HG02852 (cell line): ENCODE data around the gene TFF1.

Source experiments
- ATAC-seq: cut with Tn5 transposase; IDR thresholded peaks from one replicate; pipeline ENCODE4 v1.9.1; 2021; ENCODE audit warnings: mild to moderate bottlenecking, moderate library complexity; ENCODE audit not compliant: unreplicated experiment

The TFF1 gene

DNA sequence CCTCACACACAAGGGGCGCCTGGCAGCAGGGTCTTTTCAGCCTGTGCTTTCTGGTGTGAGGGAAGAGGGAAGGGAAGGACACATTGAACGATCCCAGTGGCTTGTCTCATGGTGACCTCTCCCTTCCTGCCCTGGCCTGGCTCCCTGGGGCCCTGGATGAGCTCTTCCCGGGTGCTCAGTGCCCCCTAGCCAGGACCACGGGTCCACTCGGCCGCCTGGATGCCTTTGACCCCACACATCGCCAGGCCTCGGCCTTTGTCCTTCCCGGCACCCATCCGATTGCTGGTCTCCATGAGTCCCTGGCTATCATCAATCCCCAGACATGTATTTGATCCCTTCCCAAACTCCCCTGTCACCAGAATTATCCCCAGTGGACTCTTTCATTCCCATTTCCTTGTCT lies 45.1 kb downstream of the TFF1 start:
- no peak for ATAC-seq

DNA sequence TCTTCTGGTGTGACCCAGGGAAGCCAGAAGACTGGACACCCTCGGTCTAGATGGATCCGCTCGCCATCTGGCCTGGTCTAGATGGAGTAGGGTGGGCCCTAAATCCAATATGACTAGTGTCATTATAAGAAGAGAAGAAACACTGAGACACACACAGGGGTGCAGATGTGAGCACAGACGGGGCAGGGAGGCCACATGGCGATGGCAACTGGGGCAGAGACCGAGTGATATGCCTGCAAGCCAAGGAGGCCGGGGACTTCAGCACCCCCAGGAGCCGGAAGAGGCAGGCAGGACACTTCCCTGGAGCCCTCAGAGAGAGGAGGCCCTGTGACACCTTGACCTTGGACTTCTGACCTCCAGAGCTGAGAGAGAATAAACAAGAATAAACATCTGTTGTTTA lies 45.5 kb downstream of the TFF1 start:
- no peak for ATAC-seq

DNA sequence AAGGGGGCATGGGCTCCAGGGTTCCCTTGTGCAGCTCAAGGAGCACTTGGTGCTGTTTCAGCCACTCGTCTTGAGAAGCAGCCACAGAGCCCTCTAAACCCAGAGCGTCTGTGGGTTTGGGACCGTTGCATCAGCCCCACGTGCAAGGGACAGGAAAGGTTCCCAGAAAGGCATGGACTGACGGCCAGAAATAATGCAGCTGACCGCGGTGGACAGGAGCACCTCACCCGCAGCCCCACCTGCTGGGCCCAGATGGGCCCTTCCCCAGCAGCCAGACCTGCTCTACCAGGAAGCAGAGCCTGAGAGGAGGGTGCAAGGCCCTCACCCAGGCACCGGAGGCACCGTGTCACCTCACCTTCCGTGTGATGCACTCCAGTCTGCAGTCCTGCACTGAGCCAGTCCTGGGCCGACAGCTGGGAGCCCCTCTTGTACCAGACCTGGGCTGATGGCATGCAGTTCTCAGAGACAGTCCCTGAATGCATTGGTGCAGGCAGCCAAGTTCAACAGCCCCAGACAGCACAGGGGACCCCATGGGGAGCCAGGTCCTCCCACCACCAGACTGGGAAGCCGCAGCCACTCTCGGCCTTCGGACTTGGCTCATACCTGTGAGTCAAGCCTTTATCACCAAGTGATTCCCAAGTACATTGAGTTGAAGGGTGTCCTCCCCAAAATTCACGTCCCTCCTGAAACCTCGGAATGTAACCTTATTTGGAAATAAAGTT lies 46.3 kb downstream of the TFF1 start:
- no peak for ATAC-seq

DNA sequence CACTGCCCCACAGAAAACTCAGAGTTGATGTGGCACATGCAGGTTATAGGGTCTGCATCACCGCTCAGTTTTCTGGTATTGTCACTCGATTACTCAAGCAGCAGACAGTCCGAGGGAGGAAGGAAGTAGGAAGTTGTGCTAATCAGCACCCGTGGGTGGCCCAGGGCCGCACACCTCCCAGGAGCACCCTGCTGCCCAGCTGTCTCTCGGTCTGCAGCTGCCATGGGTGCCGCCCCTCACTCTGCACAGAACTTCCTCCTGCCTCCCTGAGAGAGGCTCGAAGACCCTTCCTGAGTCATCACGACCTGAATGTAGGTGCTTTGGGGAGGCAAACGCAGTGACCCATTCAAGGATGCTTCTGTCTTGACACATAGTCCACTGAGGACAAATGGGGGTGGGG lies 47.0 kb downstream of the TFF1 start:
- ATAC-seq, result no peak

DNA sequence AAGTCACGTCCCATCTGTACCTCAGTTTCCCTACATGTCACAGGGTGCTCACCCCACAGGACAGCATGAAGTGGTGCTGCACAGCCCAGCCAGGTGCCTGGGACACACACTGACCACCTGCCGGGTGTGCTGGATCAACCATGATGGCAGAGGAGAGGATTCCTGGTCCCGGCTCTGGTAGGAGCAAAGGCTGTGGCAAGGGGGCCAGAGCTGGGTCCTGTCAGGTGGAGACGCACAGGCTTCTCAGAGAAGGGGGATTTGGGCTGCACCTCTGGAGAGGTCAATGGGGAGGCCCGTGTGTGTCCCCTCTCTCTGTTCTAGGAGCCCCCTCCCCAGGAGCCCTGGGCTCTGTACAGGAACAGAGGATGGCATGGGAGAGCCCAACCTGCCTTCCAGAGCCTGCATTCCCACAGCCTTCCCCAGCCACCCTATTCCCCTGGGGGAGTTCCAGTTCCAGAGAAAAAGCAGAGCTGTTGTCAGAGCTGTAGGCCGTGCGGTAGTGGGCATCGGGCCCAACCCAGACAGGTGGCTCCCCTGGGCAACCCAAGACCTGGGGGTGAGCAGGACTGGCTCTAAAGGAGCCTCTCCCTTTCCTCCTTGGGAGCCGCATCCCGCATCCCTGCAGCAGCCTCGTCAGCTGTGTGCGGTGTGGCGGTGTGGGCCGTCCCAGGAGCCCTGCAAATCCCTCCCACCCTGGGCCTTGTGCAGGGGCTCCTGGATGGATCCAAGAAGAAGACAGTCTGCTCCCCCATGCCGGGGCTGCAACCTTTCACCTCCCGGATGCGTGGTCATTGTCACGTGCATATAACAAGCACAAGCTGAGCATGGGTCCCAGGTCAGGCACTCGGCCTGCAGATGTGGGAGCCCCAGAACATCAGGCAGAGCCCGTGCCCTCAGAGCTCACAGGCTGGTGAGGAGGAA lies 48.2 kb downstream of the TFF1 start:
- no peak for ATAC-seq

DNA sequence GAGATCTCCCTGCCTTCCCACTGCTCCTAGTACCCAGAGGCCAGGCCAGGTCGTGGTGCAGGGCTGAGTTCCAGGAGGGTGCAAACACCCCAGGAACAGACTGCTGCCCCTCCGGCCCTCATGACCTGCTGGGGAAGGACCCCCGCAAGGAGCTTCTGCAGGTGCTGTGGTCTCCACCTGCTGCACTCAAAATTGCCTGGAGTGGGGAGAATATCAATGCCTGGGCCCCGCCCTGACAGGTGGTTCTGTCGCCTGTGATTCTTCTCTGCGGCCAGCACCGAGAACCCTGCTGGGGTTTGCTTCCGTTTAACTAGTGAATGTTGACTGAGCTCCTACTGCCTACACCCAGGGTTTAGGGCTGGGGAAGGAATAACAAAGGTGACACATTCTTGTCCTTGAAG lies 49.0 kb downstream of the TFF1 start:
- no peak for ATAC-seq

DNA sequence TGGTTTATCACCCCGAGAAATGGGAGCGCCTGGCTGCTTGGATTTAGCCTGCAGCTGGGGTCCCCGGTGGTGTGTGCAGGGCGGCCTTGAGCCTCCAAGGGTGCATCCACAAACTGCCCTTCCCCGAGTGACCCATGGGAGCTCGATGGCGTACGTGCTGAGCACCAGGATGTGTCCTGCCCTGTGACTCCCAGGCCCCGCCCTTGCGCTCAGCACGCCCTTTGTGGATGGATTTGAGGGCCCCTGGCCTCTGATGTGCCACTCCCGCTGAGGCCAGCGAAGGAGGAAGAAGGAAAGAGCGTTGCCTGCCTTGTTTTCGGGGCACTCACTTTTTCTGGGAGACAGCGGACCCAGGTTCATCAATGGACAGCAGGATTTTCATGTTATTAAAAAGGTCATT lies 49.4 kb downstream of the TFF1 start:
- ATAC-seq, result no peak

DNA sequence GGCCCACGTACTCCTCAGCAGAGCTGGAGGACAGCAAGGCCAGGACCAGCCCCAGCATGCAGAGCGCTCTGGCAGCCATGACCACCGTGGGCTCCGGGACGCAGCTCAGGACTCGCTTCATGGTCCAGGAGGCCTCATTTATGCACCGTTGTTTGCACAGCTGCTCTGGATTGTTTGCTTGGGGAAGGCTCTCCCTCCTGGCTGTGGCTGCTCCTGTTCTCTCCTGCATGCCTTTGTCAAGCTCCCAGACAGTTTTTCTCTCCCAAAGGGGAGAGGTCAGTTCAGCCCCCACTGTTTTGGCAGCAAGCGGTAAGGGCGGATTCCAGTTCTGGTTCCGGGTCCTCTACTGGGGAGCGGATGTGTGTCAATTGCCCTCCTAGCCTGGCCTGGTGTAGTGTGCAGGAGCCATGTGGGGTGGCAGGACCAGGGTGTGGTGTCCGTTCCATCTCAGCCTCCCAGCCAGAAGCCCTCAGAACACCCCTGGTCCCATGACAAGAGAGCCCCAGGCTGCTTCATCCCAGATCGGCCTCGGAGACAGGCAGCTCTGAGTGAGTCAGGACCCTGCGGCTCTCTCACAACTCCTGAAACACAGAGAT lies 50.9 kb downstream of the TFF1 start, which contains the start of gene TFF3:
Gene TFF3, minus strand, starts transcription at position 114 of the 596 bp plus-strand sequence. Its CDS starts 35 bp downstream, at position 79.
- no peak for ATAC-seq

DNA sequence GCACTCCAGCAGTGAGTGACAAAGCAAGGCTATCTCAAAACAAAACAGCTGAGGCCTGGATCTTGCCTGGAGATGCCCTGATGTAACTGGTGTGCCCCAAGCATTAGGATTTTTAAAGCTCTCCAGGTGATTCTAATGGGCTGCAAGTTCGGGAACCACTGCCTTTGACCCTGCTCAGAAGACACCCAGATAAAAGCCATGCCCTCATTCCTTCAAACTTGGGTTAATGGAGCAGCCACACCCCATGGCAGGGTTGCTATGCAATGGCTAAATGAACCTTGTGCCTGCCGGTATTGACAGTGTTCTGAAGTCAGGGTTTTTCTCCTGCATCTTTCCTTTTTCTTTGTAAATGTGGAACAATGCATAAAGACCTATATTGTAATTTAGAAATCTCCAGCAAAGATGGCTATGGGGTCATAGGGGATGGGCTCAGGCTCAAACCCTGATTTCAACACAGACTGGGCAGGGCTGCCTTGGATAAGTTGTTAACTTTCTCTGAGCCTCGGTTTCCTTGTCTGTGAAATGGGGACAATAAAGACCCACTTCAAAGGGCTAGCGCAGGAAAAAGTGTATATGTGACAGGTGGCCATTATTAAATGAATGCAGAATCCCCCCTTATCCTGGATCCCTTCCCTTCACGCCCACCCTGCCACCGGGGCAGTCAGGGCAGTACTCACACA lies 51.6 kb downstream of the TFF1 start:
- ATAC-seq, result no peak

DNA sequence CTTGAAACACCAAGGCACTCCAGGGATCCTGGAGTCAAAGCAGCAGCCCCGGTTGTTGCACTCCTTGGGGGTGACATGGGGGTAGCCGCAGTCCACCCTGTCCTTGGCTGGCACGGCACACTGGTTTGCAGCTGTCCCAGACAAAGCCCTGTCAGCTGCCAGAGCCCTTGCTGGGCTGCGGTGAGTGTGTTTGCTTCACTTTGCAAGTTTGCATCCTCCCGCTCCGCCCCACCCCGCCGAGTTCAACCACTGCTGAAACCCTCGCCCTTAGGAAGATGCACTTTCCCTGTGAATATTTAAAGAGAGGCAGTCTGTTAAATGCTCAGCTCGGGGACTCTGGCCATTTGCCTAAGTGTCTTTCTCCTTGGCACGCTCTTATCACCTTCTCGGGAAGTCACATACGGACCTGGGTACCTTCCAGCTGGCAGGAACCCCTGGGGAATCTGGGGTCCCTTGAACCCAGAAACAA lies 52.8 kb downstream of the TFF1 start:
- no peak for ATAC-seq

DNA sequence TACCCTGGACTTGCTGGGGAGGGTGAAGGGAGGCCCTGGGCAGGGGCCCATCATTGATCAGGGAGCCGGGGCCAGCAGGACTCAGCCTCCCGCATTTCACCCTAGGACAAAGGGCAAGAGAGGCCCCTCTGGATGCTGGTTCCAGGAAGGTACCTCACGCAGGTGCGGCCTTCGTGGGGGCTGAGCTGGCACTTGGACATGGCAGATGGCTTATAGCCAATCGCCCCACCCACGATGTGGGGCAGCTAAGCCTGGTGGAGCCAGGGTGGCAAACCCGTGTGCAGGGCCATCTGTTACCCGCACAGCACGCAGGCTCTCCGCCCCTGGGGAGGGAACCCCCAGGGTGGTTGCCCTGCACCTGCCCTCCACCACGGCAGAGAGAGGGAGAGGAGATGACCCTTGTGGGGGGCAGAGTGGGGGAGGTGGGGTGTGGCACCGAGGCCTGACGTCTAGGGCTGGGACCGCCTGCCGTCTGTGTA lies 53.7 kb downstream of the TFF1 start:
- no peak for ATAC-seq
